ENCODE results near the gene ERLEC1. TPM values are rescaled to one million over a fixed set of nuclear protein-coding genes. Genes with fewer than 3 reads are reported as not detected.

The ERLEC1 gene
- total RNA-seq, 1 experiment from 2014 or later, result 21.6 TPM

- Histone ChIP-seq H3K79me2 (ENCODE audit: insufficient read depth, low read length) (no peaks in the 10 kb centered on the region), H2BK5ac (ENCODE audit: insufficient read length, low read length) (no peak overlapping the region), H3K18ac (ENCODE audit: insufficient read length, low read depth, low read length) (no peak overlapping the region), H3K14ac (ENCODE audit: insufficient read depth, low read length) (no peak overlapping the region), H3K9me3 (ENCODE audit: control insufficient read depth, low read depth, low read length) (no peaks in the 10 kb centered on the region), H2BK12ac (ENCODE audit: insufficient read length, low read depth, low read length) (no peak overlapping the region), H3K56ac (ENCODE audit: insufficient read length, low read depth, low read length) (no peak overlapping the region), H2BK120ac (ENCODE audit: low read depth, low read length, poor library complexity, severe bottlenecking) (no peak overlapping the region), H3K27me3 (ENCODE audit: insufficient read depth, low read length) (no peaks in the 10 kb centered on the region), H2BK15ac (ENCODE audit: low read depth, low read length) (no peak overlapping the region), H3K4me1 (ENCODE audit: insufficient read depth, low read length) (no peaks in the 10 kb centered on the region), H3K4ac (ENCODE audit: low read depth, low read length) (no peak overlapping the region), H2AFZ (ENCODE audit: low read length) (no peak overlapping the region), H3K4me2 (ENCODE audit: insufficient read depth, insufficient read length, low read length) (no peak overlapping the region), H3K79me1 (ENCODE audit: insufficient read depth, low read depth, low read length, poor library complexity, severe bottlenecking) (no peaks in the 10 kb centered on the region), H3K27ac (ENCODE audit: insufficient read length, low read depth, low read length) (no peak overlapping the region), H3K23me2 (ENCODE audit: insufficient read length, low read depth, low read length, poor library complexity, severe bottlenecking) (no peaks in the 10 kb centered on the region), H2AK5ac (ENCODE audit: insufficient read length, low read length) (no peak overlapping the region), H3K23ac (ENCODE audit: insufficient read length, low read depth, low read length) (no peak overlapping the region), H4K5ac (ENCODE audit: insufficient read length, low read depth, low read length) (no peak overlapping the region), H4K8ac (replicated peaks; ENCODE audit: insufficient read length, low read depth, low read length) (no peak overlapping the region), H4K20me1 (ENCODE audit: control insufficient read depth, insufficient read depth, insufficient read length) (no peaks in the 10 kb centered on the region), H4K91ac (ENCODE audit: insufficient read length, low read depth, low read length) (no peak overlapping the region), H3K9ac (ENCODE audit: extremely low read depth, insufficient read length, low read length) (no peak overlapping the region), H3T11ph (ENCODE audit: low read length) (no peak overlapping the region), H2BK20ac (ENCODE audit: low read depth, low read length, poor library complexity, severe bottlenecking) (no peak overlapping the region)
- no peak for DNase-seq
- Mint-ChIP-seq H3K4me3 (no peak overlapping the region), H3K27ac (no peak overlapping the region), H3K36me3 (ENCODE audit: insufficient read depth in 1 of 3, low read depth in 3 of 3) (peaks cover 4 to 13% (median 11%) of the 10 kb centered on the region in 3 experiments; a peak in 6 of 7 replicates), H3K27me3 (ENCODE audit: low read depth) (no peaks in the 10 kb centered on the region), H3K9me3 (0 out of 5 replicates have a peak, but pooled peaks cover 0 to 1% of the 10 kb centered on the region in 2 experiments), H3K4me1 (no peaks in the 10 kb centered on the region)
- peak; percentile 61 for TF ChIP-seq CTCF (conservative IDR thresholded peaks at IDR 0.05)
Observed at GRCh38 chr2:53740170-53740569, 46.7 kb upstream of the ERLEC1 start.
